ENCODE data around the gene MSH5.

GRCh38 chr6:31734247-31734820, 5.5 kb upstream of the MSH5 start:
- TF ChIP-seq CTCF (IDR thresholded peaks at IDR 0.05), result no peak
- no peak for TF ChIP-seq EZH2 (IDR thresholded peaks at IDR 0.05)
- TF ChIP-seq EZH2phosphoT487 (IDR thresholded peaks at IDR 0.05), result no peak

Data from neural progenitor cell (in vitro differentiated cells).